H54 (cell line): ENCODE results near the gene PRDM2.

Source experiments
- DNase-seq: peaks from one replicate; pipeline ENCODE4 v3.0.0; 2011; ENCODE audit warnings: low spot score, mixed read lengths; ENCODE audit not compliant: insufficient read length
- FAIRE-seq: peaks from 3 replicates; lab custom pipeline; 2011; peaks lifted over from hg19 to GRCh38; lab: Jason Lieb, UNC
- POLR2A ChIP-seq: IDR thresholded peaks from 2 replicates; pipeline ENCODE4 v1.6.1; 2011; ENCODE audit warnings: low read depth, mild to moderate bottlenecking, low read length

PRDM2 gene

DNA sequence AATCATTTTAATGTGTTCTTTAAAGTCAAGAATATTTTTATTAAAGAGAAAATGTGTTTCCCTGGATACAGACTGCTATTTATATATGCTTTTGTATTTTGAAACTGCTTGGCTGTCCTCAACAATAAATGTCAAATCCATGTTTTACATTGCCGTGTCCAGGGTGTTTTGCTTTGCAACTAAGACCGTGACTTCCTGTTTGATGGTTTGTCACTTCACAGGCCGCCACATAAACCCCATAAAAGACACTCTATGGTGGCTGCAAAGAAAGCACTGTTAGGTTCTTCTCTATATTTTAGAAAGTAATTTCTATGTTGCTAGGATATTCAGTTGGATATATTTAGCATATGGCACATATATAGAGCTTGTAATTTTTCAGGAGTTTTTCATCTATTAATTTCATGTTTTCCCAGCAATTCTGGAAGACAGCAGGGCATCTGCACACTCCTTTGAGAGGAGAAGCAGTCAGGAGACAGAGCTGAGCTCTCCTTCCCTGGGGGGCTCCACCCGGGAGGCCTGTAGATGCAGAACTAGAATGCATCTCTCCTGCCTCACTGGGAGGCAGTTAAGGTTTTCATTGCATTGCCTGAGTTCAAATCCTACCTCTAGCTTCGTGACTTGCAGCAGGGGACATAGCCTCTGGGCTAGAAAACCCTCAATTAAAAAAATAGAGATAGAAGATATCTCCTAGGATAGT, 33.1 kb downstream of the PRDM2 start:
- TF ChIP-seq POLR2A = no peak
- FAIRE-seq = no peak
- no peak for DNase-seq

GRCh38 chr1:13733711-13734110, 33.7 kb downstream of the PRDM2 start:
- TF ChIP-seq POLR2A = no peak
- no peak for FAIRE-seq
- DNase-seq = no peak

- FAIRE-seq (no peak), DNase-seq (no peak)
- no peak for TF ChIP-seq POLR2A
Observed at GRCh38 chr1:13735168-13735930, 35.4 kb downstream of the PRDM2 start.

DNA sequence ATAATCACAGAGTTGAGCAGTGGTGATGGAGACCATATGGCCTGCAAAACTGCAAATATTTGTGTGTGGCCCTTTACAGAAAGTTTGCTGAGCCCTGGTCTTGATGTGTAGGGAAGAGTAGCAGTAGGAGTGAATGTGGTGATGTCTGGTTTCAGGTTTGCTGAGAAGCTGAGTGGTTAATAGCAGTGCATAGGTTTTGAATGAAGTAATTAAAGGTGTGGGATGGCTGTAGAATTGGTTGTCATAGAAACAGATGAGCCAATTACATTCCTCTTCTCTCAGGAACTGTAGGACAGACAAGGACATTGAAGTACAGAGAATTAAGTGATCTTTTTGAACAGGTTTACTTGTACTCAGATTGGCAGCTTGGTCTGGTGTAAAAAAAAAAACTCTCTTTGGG, 37.4 kb downstream of the PRDM2 start:
- DNase-seq = no peak
- FAIRE-seq = no peak
- no peak for TF ChIP-seq POLR2A

DNA sequence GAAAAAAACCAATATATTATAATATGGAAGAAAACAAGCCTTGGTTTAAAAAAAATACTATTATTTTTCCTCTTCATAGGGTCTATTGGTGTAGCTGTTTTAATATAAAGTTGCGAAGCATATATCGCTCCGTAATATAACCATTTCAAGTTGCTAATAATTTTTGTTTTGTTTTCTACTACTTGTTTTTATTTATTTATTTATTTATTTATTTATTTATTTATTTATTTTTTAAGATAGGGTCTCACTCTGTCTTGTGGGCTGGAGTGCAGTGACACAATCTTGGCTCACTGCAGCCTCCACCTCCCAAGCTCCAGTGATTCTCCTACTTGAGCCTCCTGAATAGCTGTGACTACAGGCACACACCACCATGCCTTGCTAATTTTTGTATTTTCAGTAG, 46.4 kb downstream of the PRDM2 start:
- no peak for TF ChIP-seq POLR2A
- FAIRE-seq = no peak
- DNase-seq = no peak

DNA sequence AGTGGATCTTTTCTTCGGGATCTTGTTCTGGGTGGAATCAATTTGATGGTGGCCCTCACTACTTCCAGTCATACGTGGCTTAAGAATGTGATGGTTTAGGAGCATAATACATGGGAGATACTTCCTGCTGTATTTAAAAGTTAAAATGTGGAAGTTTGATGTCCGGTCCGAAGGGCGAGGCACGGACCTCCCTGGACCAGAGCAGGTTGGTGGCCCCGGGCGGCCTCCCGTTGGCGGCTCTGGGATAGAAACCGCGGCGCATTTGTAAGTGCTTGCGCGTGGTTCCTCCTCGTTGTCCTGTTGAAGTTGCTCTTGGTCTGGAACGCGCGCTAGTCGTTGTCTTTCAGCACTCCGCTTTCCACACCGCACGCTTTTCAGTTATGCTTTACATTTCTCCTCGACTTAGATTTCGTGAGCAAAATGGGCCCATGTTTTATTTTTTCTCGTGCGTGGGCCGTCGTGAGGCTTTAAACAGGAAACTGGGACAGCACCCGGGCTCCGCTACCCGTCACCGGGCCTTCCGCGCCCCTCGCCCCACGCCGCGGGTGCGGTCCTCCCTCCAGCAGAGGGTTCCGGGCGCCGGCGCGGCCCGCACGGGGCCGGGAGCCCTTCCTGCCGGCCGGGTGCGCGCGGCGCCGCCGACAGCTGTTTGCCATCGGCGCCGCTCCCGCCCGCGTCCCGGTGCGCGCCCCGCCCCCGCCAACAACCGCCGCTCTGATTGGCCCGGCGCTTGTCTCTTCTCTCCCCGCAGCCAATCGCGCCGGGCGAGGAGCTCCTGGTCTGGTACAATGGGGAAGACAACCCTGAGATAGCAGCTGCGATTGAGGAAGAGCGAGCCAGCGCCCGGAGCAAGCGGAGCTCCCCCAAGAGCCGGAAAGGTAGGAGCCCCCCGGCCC, 48.9 kb downstream of the PRDM2 start:
- peak; percentile 87 for DNase-seq
- peak; percentile 70 for TF ChIP-seq POLR2A
- FAIRE-seq = no peak

GRCh38 chr1:13749543-13750341, 49.8 kb downstream of the PRDM2 start:
- TF ChIP-seq POLR2A = no peak
- no peak for FAIRE-seq
- peak; percentile 31 for DNase-seq

- DNase-seq = no peak
- FAIRE-seq = no peak
- TF ChIP-seq POLR2A = no peak
Observed at GRCh38 chr1:13751458-13751871, 51.5 kb downstream of the PRDM2 start.

DNA sequence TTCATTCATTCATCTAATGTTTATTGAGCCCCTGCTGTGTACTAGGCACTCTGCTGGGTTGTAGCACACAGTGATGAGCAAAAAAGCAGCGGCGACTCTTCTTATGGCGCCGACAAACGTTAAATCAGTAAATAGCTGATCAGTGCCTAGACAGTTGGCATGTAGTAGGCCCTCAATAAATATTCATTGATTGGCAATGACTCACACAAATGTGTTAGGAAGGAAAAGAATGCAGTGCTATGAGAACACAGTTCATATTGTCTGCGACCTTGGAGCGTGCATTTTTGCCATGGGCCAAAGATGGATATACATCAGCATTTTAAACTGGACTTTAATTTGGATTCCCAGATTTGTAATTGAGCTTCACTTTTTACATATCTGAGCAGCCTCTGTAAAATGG, 52.0 kb downstream of the PRDM2 start:
- DNase-seq = no peak
- no peak for TF ChIP-seq POLR2A
- FAIRE-seq = no peak

- no peak for DNase-seq
- FAIRE-seq = no peak
Observed at GRCh38 chr1:13752852-13753251, 52.9 kb downstream of the PRDM2 start.

DNA sequence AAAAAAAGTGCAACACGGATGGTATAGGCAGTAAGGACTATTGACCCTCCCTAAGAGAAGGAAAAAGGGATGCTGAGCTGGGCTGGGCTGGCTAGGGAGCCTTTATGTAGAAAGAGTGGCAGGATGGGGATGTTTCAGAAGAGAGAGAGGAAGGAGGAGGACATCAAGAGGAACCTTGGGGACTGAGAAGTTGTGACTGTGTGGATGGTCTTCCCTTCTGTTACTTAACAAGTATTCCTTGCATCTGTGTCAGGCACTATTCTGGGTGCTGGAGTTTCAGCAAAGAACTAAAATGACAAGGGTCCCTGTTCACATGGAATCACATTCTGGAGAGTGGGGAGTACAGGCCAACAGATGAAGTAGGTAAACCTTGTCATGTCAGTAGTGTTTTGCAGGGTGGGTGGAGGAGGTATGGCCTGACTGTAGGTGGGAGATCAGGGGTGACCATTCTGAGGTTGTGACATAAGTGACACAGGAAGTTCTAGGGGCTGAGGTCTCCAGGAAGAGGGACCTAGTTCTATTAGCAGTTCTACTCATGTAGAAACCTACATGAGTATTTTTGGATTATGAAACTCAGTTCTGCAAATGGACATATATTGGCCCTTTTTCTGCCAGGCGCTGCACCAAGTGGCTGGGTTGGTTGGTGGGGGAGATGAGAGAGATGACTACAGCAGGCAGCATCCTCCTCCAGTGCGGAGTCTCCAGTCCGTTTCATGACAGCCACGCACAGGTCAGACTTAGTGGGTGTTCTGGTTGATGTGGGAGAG, 53.8 kb downstream of the PRDM2 start:
- TF ChIP-seq POLR2A = no peak
- DNase-seq (no peak), FAIRE-seq (no peak)

More at GRCh38 chr1:13752852-13753251, 52.9 kb downstream of the PRDM2 start:
- TF ChIP-seq POLR2A = no peak

DNA sequence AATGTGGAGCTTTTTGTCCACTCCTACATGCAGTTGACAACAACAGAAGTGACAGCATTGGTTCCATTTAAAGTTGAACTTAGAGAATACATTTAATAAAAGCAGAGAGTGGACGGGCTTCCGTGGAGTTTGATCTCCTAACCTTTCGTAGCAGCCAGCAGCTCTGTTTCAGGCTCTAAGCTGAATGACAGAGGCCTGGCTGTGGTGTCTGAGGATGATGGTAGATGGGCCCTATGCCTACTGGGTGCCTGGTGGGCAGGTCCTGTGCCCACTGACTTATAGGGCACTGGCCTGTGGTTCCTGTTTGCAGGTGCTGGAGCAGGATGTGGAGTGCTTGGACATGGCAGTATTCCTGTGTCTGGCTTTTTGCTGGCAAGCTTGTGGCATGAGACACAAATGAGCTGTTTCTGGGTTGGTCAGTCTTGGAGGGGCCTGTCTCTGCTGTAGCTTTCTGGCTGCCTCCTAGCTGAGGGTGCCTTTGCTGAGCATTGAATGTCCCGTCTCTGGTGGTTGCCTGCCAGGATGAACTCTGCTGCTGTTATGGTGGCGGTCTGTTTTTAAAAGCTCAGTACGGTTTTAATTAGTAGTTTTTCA, 54.6 kb downstream of the PRDM2 start:
- no peak for TF ChIP-seq POLR2A
- FAIRE-seq (no peak), DNase-seq (no peak)
